ENCODE data around the gene SBK3. TPM values are rescaled to one million over a fixed set of nuclear protein-coding genes. Genes with fewer than 3 reads are reported as not detected.

SBK3 gene
- total RNA-seq, 4 donors from 2014 or later, result not detected

- H3K27me3 ChIP-seq, result peaks cover 30% of the 10 kb centered on the region
- no peak overlapping the region for H3K27ac ChIP-seq
- H3K9me3 ChIP-seq, result no peaks in the 10 kb centered on the region
- 48% methylated on average over 9 of the region's 9 CpGs for WGBS
- no peak for DNase-seq (ENCODE audit: low spot score in 2 of 2)
- peaks cover 5% of the 10 kb centered on the region for H3K4me1 ChIP-seq
- no peak overlapping the region for H3K4me3 ChIP-seq
- H3K36me3 ChIP-seq, result no peaks in the 10 kb centered on the region
- no peak for TF ChIP-seq POLR2AphosphoS5 (IDR thresholded peaks at IDR 0.05)
- TF ChIP-seq, protein P1, sequence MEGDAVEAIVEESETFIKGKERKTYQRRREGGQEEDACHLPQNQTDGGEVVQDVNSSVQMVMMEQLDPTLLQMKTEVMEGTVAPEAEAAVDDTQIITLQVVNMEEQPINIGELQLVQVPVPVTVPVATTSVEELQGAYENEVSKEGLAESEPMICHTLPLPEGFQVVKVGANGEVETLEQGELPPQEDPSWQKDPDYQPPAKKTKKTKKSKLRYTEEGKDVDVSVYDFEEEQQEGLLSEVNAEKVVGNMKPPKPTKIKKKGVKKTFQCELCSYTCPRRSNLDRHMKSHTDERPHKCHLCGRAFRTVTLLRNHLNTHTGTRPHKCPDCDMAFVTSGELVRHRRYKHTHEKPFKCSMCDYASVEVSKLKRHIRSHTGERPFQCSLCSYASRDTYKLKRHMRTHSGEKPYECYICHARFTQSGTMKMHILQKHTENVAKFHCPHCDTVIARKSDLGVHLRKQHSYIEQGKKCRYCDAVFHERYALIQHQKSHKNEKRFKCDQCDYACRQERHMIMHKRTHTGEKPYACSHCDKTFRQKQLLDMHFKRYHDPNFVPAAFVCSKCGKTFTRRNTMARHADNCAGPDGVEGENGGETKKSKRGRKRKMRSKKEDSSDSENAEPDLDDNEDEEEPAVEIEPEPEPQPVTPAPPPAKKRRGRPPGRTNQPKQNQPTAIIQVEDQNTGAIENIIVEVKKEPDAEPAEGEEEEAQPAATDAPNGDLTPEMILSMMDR (IDR thresholded peaks at IDR 0.05), result no peak
- TF ChIP-seq EP300 (IDR thresholded peaks at IDR 0.05), result no peak
- TF ChIP-seq POLR2A (IDR thresholded peaks at IDR 0.05), result no peak
These were observed 21.5 kb upstream of the SBK3 start for GRCh38 chr19:55566823-55567222.

GRCh38 chr19:55563261-55563690 is 17.9 kb upstream of the SBK3 start:
- WGBS, result 29% methylated on average over 12 of the region's 12 CpGs
- DNase-seq (ENCODE audit: low spot score in 2 of 2), result no peak
- peaks cover 35% of the 10 kb centered on the region for H3K27me3 ChIP-seq
- peaks cover 5% of the 10 kb centered on the region for H3K4me1 ChIP-seq
- H3K9me3 ChIP-seq, result no peaks in the 10 kb centered on the region
- H3K36me3 ChIP-seq, result no peaks in the 10 kb centered on the region
- no peak for TF ChIP-seq EP300 (IDR thresholded peaks at IDR 0.05)
- TF ChIP-seq, protein P1 (IDR thresholded peaks at IDR 0.05), result no peak
- no peak overlapping the region for H3K27ac ChIP-seq
- no peak overlapping the region for H3K4me3 ChIP-seq

DNA sequence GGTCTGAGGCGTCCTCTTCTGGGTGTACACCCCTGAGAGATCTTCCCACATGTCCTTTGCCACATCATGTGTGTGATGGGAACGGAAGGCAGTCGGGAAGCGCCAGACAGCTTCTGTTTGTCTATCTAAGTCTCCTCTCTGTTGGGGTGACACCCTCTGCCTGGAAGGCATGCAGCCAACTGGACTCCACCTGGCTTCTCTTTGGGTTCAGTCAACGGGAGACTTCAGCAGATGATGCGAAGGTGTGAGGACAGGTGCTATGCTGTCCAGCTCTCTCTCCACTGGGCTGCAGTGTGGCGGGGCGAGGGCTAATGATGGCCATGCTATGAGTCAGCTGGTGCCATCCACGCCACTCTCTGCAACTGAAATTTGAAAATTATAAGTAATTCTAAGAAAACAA is 14.3 kb upstream of the SBK3 start:
- no peak for TF ChIP-seq POLR2A (IDR thresholded peaks at IDR 0.05)
- TF ChIP-seq, protein P1 (IDR thresholded peaks at IDR 0.05), result no peak
- no peak for TF ChIP-seq POLR2AphosphoS5 (IDR thresholded peaks at IDR 0.05)
- TF ChIP-seq EP300 (IDR thresholded peaks at IDR 0.05), result no peak
- Histone ChIP-seq H3K4me1 (peaks cover 5% of the 10 kb centered on the region), H3K9me3 (no peaks in the 10 kb centered on the region), H3K36me3 (no peaks in the 10 kb centered on the region), H3K27ac (no peak overlapping the region), H3K4me3 (no peak overlapping the region), H3K27me3 (peaks cover 13% of the 10 kb centered on the region)
- 76% methylated on average over 9 of the region's 9 CpGs for WGBS
- DNase-seq (ENCODE audit: low spot score in 2 of 2), result no peak

GRCh38 chr19:55554741-55555152 is 9.4 kb upstream of the SBK3 start:
- no peak for DNase-seq (ENCODE audit: low spot score in 2 of 2)
- no peak for TF ChIP-seq POLR2A (IDR thresholded peaks at IDR 0.05)
- TF ChIP-seq, protein P1 (IDR thresholded peaks at IDR 0.05), result no peak
- no peak for TF ChIP-seq EP300 (IDR thresholded peaks at IDR 0.05)
- Histone ChIP-seq H3K9me3 (no peaks in the 10 kb centered on the region), H3K36me3 (no peaks in the 10 kb centered on the region), H3K4me1 (peaks cover 6% of the 10 kb centered on the region), H3K27me3 (peaks cover 18% of the 10 kb centered on the region), H3K4me3 (no peak overlapping the region), H3K27ac (no peak overlapping the region)
- WGBS, result 59% methylated on average over 8 of the region's 8 CpGs

DNA sequence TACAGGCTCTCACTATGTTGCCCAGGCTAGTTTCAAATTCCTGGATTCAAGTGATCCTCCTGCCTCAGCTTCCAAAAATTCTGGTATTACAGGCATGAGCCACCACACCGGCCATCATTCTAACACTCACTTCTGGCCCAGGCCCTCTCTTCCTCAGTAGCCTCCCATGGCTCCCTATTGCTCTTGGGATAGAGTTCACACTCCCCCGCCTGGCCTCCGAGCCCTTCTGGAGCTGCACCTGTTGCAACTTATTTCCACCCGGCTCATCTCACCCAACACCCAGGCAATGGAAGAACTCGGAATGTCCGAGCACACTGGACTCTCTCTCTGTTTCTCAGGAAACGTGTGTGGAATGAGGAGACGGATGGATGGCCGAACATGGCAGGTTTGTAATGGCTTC is 9.0 kb upstream of the SBK3 start:
- no peaks in the 10 kb centered on the region for H3K9me3 ChIP-seq
- TF ChIP-seq POLR2AphosphoS5 (IDR thresholded peaks at IDR 0.05) (no peak), POLR2A (IDR thresholded peaks at IDR 0.05) (no peak), EP300 (IDR thresholded peaks at IDR 0.05) (no peak)
- TF ChIP-seq, protein P1 (IDR thresholded peaks at IDR 0.05), result no peak
- H3K4me3 ChIP-seq, result no peak overlapping the region
- H3K27ac ChIP-seq, result no peak overlapping the region
- peaks cover 16% of the 10 kb centered on the region for H3K27me3 ChIP-seq
- 91% methylated on average over 9 of the region's 9 CpGs for WGBS
- peaks cover 6% of the 10 kb centered on the region for H3K4me1 ChIP-seq
- no peak for DNase-seq (ENCODE audit: low spot score in 2 of 2)
- H3K36me3 ChIP-seq, result no peaks in the 10 kb centered on the region

Measured in suprapubic skin (tissue), 4 donors.